ENCODE results near the gene MIPOL1. TPM values are rescaled to one million over a fixed set of nuclear protein-coding genes. Genes with fewer than 3 reads are reported as not detected.

The MIPOL1 gene
- total RNA-seq, 6 experiments from 2014 or later = 3.0 to 5.7 (median 4.0) TPM

GRCh38 chr14:37411079-37411735, 213.5 kb downstream of the MIPOL1 start:
- ATAC-seq = no peak
- TF ChIP-seq POLR2A (IDR thresholded peaks at IDR 0.05) = no peak
- TF ChIP-seq, protein P1, sequence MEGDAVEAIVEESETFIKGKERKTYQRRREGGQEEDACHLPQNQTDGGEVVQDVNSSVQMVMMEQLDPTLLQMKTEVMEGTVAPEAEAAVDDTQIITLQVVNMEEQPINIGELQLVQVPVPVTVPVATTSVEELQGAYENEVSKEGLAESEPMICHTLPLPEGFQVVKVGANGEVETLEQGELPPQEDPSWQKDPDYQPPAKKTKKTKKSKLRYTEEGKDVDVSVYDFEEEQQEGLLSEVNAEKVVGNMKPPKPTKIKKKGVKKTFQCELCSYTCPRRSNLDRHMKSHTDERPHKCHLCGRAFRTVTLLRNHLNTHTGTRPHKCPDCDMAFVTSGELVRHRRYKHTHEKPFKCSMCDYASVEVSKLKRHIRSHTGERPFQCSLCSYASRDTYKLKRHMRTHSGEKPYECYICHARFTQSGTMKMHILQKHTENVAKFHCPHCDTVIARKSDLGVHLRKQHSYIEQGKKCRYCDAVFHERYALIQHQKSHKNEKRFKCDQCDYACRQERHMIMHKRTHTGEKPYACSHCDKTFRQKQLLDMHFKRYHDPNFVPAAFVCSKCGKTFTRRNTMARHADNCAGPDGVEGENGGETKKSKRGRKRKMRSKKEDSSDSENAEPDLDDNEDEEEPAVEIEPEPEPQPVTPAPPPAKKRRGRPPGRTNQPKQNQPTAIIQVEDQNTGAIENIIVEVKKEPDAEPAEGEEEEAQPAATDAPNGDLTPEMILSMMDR (IDR thresholded peaks at IDR 0.05) = no peak
- no peaks in the 10 kb centered on the region for H3K36me3 ChIP-seq
- H3K4me1 ChIP-seq = no peaks in the 10 kb centered on the region
- no peak overlapping the region for H3K4me3 ChIP-seq
- no peaks in the 10 kb centered on the region for H3K27me3 ChIP-seq
- 89% methylated on average over 3 of the region's 3 CpGs for WGBS (ENCODE audit: insufficient coverage, low coverage, low lambda C conversion rate, missing lambda C conversion rate)
- no peaks in the 10 kb centered on the region for H3K9me3 ChIP-seq
- H3K27ac ChIP-seq = no peak overlapping the region
- intact Hi-C loops (cut with DNase I) = no loop called here
- DNase-seq = no peak

DNA sequence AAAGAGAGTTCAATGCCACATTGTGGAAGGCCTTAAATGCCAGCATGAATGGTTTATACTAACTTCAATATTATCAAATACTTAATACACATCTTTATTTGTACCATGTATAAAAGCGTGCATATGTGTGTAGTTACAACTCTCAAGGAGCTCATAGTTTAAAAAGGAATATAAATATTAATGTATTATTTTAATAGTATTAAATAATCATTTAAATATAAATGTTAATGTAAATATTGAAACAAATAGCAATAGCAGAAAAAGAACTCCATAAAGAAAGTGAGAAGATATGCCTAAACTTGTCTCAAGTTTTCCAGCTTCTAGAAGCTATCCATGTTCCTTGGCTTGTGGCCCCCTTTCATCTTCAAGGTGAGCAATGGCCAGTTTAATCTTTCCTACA, 215.3 kb downstream of the MIPOL1 start:
- ATAC-seq = no peak
- Histone ChIP-seq H3K27me3 (no peaks in the 10 kb centered on the region), H3K27ac (no peak overlapping the region), H3K4me1 (no peaks in the 10 kb centered on the region), H3K9me3 (no peaks in the 10 kb centered on the region), H3K4me3 (no peak overlapping the region), H3K36me3 (no peaks in the 10 kb centered on the region)
- DNase-seq = no peak
- TF ChIP-seq, protein P1 (IDR thresholded peaks at IDR 0.05) = no peak
- TF ChIP-seq POLR2A (IDR thresholded peaks at IDR 0.05) = no peak
- intact Hi-C loops (cut with DNase I) = no loop called here
- WGBS (ENCODE audit: insufficient coverage, low coverage, low lambda C conversion rate, missing lambda C conversion rate) = 77% methylated on average over 1 of the region's 1 CpG

DNA sequence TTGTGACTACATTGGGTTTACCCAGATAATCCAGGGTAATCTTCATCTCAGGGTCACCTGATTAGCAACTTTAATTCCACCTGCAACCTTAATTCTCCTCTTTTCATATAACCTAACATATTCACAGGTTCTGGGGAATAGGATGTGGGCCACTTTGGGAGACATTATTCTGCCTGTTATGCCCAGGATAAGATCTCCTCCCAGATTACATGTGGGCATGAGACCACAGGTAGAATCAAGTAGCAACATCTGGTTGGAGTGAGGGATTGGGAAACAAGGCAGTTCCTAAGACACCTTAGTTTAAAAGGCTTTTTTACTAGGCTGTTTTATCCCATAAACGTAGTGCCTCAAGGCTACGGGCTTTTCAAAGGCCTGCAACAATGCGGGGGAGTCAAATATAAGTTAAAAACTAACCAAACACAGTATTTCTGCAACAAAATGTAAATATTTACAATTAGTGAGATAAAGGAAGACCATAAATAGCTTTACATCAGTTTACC, 215.8 kb downstream of the MIPOL1 start:
- H3K27ac ChIP-seq = no peak overlapping the region
- 83% methylated on average over 3 of the region's 3 CpGs for WGBS (ENCODE audit: insufficient coverage, low coverage, low lambda C conversion rate, missing lambda C conversion rate)
- H3K9me3 ChIP-seq = no peaks in the 10 kb centered on the region
- intact Hi-C loops (cut with DNase I) = no loop called here
- H3K36me3 ChIP-seq = no peaks in the 10 kb centered on the region
- TF ChIP-seq POLR2A (IDR thresholded peaks at IDR 0.05) = no peak
- TF ChIP-seq, protein P1 (IDR thresholded peaks at IDR 0.05) = no peak
- H3K4me1 ChIP-seq = no peaks in the 10 kb centered on the region
- DNase-seq (no peak), ATAC-seq (no peak)
- no peaks in the 10 kb centered on the region for H3K27me3 ChIP-seq
- no peak overlapping the region for H3K4me3 ChIP-seq

GRCh38 chr14:37416264-37416663, 218.5 kb downstream of the MIPOL1 start:
- peaks cover 0 to under 1% (median 0%) of the 10 kb centered on the region in 4 donors for H3K4me1 ChIP-seq
- TF ChIP-seq POLR2A (IDR thresholded peaks at IDR 0.05) = no peak
- TF ChIP-seq, protein P1 (IDR thresholded peaks at IDR 0.05) = no peak
- H3K9me3 ChIP-seq = no peaks in the 10 kb centered on the region
- no peaks in the 10 kb centered on the region for H3K27me3 ChIP-seq
- ATAC-seq (no peak), DNase-seq (no peak)
- no peak overlapping the region for H3K27ac ChIP-seq
- 100% methylated on average over 2 of the region's 2 CpGs for WGBS (ENCODE audit: insufficient coverage, low coverage, low lambda C conversion rate, missing lambda C conversion rate)
- no peak overlapping the region for H3K4me3 ChIP-seq
- intact Hi-C loops (cut with DNase I) = no loop called here
- no peaks in the 10 kb centered on the region for H3K36me3 ChIP-seq
